ENCODE results near the gene SIGLEC11.
"Not testable (repeated sequence)": the region's sequence is repeated elsewhere in the genome, so short reads cannot be mapped to it uniquely, and the experiment has no call there.

SIGLEC11 gene

GRCh38 chr19:49924881-49925210, 36.1 kb downstream of the SIGLEC11 start:
- DNase-seq (ENCODE audit: low read depth) = not testable (repeated sequence)

- DNase-seq (ENCODE audit: low read depth) = no peak
Measured at GRCh38 chr19:49924004-49924880, 36.7 kb downstream of the SIGLEC11 start.

GRCh38 chr19:49923055-49924003, 37.6 kb downstream of the SIGLEC11 start:
- DNase-seq (ENCODE audit: low read depth) = no peak

DNA sequence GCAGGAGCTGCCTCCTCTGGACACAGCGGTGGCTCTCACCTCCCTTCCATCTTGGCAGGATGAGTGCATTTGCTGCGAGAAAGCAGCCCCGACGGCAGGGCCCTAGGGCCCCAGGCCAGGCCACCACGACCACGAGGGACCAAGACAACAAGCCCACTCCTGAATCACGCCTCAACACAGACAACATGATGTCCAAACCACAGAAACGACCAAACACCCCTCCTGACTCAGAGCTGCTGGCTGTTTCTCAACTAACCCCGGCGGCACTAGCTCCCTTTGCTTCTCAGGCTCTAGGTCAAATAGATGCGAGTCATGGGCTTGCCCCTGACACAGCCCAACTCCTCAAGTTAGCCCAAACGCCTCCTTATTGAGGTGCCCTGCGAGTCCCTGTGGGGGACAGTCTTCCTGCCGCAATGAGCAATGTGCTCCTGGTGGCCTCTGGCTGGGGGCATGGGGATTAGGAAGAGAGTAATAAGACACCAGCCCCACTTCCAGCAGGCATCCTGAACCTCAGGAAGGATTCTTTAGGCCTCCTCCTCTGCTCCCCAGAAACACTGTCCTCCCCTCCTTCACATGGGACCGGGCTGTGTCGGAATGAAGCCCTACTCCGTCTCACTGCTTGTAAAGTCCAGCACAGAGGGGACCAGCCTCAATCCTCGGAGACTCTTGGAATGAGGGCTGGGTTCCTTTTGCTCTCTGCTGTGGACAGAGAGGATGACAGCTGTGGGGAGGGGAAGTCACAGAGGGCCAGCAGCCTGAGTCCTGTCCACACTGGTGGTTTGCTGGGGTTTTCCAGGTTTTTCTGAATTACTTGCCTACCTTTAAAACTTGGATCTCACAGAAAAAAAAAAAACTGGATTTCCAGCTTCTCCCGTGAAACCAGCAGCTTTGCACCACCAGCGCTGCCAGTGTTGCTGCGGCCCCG, 38.8 kb downstream of the SIGLEC11 start:
- peak; percentile 31 for DNase-seq (ENCODE audit: low read depth)

GRCh38 chr19:49920624-49921363, 40.2 kb downstream of the SIGLEC11 start:
- DNase-seq (ENCODE audit: low read depth) = no peak

DNA sequence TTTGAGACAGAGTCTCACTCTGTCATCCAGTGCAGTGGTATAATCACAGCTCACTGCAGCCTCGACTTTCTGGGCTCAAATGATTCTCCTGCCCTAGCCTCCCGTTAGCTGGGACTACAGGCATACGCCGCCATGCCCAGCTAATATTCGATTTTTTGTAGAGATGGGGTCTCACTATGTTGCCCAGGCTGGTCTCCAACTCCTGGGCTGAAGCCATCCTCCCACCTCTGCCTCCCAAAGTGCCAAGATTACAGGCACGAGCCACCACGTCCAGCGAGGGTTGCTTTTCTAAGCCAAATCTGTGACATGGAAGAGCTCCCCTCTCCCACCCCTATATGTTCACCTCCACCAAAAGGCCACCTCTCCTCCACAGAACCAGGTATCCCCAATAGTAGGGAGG, 42.9 kb downstream of the SIGLEC11 start:
- DNase-seq (ENCODE audit: low read depth) = no peak

DNA sequence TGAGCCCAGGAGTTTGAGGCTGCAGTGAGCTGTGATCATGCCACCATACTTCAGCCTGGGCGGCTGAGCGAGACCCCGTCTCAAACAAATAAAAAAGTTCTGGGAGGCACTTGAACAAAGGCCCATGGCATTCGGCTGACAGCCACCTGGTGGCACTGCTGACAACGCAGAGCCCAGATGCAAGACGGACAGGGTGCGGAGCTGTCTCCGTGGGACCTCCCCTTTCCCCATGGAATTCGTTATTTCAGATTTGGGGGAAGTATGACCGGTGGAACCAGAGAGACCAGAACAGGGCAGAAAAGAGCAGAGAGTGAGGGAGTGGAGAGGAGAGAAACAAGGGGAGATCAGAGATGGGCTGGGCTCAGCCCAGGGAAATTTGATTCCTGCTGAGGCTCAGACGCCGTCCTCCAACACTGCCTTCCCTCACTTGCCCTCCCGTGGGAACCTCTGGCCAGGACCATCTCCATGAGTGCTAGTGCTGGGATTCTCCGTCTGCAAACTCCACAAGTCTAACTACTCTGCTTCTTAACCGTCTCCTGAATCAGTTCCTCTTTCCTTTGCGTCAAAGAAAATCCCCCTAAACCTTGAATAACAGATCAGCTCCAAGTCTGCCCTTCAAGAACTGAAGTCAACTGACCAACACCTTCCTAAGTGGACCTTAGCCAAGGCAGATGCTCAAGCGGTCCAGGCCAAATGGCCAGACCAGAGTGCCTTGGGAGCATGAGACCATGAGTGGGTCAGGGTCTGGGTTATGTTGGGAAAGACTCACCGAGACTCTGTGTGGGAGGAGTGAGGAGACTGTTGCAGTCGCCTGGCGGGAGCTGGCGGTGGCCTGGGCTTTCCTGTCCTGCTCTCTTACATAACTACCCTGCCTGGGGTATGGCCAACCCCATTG, 43.9 kb downstream of the SIGLEC11 start:
- no peak for DNase-seq (ENCODE audit: low read depth)

- no peak for DNase-seq (ENCODE audit: low read depth)
Measured at GRCh38 chr19:49915271-49915670, 45.7 kb downstream of the SIGLEC11 start.

DNA sequence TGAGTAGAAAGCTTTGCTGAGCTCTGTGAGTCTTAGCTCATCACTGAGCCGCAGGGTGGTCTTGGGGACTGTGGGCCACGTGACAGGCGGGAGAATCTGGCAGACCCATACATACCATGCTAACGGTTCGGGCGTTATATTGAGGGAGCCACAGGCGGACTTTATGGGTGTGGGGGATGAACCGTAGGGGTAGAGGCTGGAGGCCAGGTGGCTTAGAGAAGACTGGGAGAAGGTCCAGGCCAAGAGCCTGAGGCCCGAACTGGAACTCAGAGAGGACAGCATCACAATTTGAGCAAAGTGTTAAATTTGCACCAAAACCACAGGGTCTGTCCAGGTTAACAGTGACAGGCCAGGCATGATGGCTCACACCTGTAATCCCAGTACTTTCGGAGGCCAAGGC, 47.3 kb downstream of the SIGLEC11 start:
- no peak for DNase-seq (ENCODE audit: low read depth)

- no peak for DNase-seq (ENCODE audit: low read depth)
Measured at GRCh38 chr19:49912965-49913685, 47.8 kb downstream of the SIGLEC11 start.

GRCh38 chr19:49911381-49912145, 49.4 kb downstream of the SIGLEC11 start:
- DNase-seq (ENCODE audit: low read depth) = no peak

DNA sequence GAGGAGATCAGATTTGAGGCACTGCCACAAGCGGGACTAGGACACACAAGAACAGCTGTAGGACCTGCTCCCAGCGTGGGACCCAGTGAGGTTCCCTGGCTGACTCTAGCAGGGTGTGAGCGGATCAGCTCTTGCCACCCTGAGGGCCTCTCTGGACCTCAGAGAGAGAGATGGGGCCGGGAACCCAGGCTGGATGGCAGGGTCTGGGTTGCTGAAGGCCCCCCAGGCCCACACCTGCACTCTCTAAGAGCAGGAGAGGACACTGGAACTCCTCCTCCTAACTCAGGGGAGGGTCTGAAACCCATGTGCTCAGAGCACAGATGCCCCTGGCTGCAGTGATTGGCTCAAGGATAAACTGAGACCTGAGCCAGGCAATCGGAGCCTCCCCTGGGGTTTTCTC, 50.8 kb downstream of the SIGLEC11 start:
- no peak for DNase-seq (ENCODE audit: low read depth)

DNA sequence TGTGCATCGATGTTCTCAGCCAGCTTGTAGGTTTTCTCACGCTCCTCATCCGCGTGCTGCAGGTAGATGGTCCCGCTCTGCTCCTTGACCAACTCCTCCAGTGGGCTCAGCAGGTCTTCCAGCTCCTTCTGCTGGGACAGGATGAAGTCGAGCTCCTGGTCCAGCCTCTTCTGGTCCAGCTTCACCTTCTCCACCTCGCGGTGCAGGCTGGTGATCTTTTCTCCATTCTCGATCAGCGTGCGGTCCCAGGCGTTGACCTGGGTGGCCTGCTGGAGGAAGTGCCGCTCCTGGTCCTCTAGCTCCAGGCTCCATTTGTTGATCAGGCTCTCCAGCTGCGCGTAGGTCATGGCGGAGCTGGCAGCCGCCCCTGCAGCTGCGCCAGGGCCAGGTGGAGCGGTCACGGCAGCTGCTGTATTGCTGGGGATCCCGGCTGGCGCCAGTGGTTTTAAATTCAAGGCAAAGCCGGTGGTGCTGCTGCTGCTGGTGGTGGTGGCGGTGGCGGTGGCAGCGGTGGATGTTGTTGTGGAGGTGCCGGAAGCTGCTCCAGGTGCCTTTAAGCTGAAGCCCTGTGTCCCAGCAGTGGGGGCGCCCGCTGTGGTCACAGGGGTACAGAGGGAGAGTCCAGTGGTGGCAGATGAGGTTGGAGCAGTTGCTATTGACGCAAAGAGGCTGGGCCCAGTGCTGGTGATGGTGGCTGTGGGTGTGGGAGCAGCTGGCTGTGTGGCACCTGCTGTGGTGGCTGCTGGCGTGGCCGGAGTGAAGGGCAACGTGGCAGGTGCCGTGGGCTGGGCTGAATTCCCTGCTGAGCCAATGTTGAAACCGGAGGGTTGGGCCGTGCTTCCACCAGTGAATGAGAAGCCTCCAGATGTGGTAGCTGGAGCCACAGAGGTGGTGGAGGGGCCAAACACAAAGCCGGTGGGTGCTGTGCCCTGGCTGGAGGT, 52.2 kb downstream of the SIGLEC11 start:
- no peak for DNase-seq (ENCODE audit: low read depth)

- no peak for DNase-seq (ENCODE audit: low read depth)
Measured at GRCh38 chr19:49907745-49908446, 53.1 kb downstream of the SIGLEC11 start.

- DNase-seq (ENCODE audit: low read depth) = no peak
Measured at GRCh38 chr19:49906879-49907564, 54.0 kb downstream of the SIGLEC11 start.

DNA sequence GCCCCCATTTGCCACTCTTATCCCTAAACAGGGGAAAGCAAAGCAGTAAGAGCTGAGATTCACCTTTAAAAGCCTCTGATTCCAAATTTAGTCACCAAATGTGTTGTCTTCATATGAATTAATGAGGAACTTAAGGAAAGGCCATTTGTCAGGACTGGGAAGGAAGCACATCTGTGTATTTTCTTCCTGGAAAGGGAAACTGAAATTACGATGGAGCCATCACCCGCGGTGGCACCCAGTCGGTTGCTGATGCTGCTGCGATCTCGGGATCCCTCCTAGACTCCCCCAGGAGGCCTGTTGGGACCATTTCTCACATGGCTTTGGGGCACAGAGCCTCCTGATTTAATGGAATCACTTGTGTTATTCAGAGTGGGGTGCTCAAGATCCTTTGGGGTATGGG, 56.8 kb downstream of the SIGLEC11 start:
- DNase-seq (ENCODE audit: low read depth) = no peak
